ENCODE results near the gene TEX35. TPM values are rescaled to one million over a fixed set of nuclear protein-coding genes. Genes with fewer than 3 reads are reported as not detected.

The TEX35 gene
- total RNA-seq, 1 experiment from 2014 or later: not detected

Other genes with a start within 250 kb of the TEX35 start
- gene CLEC20A, start 16.1 kb upstream of the TEX35 start, total RNA-seq (2014; rRNA removed; shearing (Covaris generic)): not detected in 2 replicates
- gene RALGPS2, start 212.1 kb downstream of the TEX35 start, total RNA-seq (2014; rRNA removed; shearing (Covaris generic)): 13.5 and 16.5 TPM in 2 replicates